ENCODE measurements around the gene LMF1.

Gene LMF1

GRCh38 chr16:997440-998051 lies 26.8 kb upstream of the LMF1 start:
- TF ChIP-seq, protein P1, sequence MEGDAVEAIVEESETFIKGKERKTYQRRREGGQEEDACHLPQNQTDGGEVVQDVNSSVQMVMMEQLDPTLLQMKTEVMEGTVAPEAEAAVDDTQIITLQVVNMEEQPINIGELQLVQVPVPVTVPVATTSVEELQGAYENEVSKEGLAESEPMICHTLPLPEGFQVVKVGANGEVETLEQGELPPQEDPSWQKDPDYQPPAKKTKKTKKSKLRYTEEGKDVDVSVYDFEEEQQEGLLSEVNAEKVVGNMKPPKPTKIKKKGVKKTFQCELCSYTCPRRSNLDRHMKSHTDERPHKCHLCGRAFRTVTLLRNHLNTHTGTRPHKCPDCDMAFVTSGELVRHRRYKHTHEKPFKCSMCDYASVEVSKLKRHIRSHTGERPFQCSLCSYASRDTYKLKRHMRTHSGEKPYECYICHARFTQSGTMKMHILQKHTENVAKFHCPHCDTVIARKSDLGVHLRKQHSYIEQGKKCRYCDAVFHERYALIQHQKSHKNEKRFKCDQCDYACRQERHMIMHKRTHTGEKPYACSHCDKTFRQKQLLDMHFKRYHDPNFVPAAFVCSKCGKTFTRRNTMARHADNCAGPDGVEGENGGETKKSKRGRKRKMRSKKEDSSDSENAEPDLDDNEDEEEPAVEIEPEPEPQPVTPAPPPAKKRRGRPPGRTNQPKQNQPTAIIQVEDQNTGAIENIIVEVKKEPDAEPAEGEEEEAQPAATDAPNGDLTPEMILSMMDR (IDR thresholded peaks at IDR 0.05; ENCODE audit: low read depth, low read length): no peak
- H3K4me3 ChIP-seq (ENCODE audit: low read depth, low read length): no peak overlapping the region
- peak; percentile 44 for DNase-seq (ENCODE audit: low read depth, low spot score)
- in situ Hi-C loops (cut with HindIII; ENCODE audit: low sequenced_read_pairs): no loop called here

DNA sequence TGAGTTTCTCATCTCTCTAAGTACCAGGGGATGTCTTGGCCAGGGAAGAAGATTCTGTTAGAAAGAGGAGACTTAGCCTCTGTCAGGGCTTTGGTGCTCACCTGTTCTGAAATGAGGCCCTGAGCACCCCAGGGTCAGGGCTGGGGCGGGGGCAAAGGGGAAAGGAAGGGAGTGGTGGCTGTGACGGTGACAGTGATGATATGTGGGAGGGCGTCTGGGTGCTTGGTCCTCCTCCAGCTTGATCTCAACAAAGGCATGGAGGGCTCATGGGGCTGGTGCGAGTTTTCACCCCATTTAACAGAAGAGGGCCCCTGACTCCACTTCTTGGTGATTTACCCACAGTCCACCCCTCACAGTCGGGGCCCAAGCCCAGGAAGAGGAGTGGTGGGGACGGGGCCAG lies 25.9 kb upstream of the LMF1 start:
- in situ Hi-C loops (cut with HindIII; ENCODE audit: low sequenced_read_pairs): no loop called here
- TF ChIP-seq, protein P1 (IDR thresholded peaks at IDR 0.05; ENCODE audit: low read depth, low read length): no peak
- H3K4me3 ChIP-seq (ENCODE audit: low read depth, low read length): no peak overlapping the region
- no peak for DNase-seq (ENCODE audit: low read depth, low spot score)

GRCh38 chr16:995783-996182 lies 25.0 kb upstream of the LMF1 start:
- no peak for DNase-seq (ENCODE audit: low read depth, low spot score)
- TF ChIP-seq, protein P1 (IDR thresholded peaks at IDR 0.05; ENCODE audit: low read depth, low read length): no peak
- in situ Hi-C loops (cut with HindIII; ENCODE audit: low sequenced_read_pairs): no loop called here
- H3K4me3 ChIP-seq (ENCODE audit: low read depth, low read length): no peak overlapping the region

DNA sequence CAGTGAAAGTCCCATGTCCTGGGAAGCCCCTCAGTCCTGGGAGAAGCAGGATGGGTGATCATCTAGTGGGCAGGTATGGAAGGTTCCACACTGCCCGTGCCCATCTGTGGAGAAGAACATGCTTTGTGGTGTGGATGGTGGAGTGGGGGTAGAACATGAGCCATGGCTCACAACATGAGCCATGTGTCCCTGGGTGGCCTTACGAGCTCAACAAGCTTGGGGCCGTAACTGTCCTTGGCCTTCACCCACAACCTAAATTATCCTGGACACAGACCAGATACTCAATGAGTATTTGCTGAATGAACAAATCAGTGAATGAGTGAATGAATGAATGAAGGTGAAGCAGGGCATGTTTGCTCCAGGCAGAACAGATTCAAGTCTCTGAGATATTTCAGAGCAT lies 24.3 kb upstream of the LMF1 start:
- H3K4me3 ChIP-seq (ENCODE audit: low read depth, low read length): no peak overlapping the region
- TF ChIP-seq, protein P1 (IDR thresholded peaks at IDR 0.05; ENCODE audit: low read depth, low read length): no peak
- in situ Hi-C loops (cut with HindIII; ENCODE audit: low sequenced_read_pairs): no loop called here
- peak; percentile 46 for DNase-seq (ENCODE audit: low read depth, low spot score)

DNA sequence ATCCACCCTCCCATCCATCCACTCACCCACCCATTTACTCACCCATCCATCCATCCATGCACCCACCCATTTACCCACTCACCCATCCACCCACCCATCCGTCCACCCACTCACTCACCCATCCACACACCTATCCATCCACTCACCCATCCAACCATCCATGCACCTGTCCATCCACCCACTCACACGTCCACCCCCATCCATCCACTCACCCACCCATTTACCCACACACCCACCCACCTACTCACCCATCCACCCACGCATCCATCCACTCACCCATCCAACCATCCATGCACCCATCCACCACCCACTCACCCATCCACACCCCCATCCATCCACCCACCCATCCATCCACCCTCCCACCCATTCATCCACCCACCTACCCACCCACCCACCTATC lies 22.9 kb upstream of the LMF1 start:
- H3K4me3 ChIP-seq (ENCODE audit: low read depth, low read length): no peak overlapping the region
- no peak for DNase-seq (ENCODE audit: low read depth, low spot score)
- in situ Hi-C loops (cut with HindIII; ENCODE audit: low sequenced_read_pairs): no loop called here
- TF ChIP-seq, protein P1 (IDR thresholded peaks at IDR 0.05; ENCODE audit: low read depth, low read length): no peak

DNA sequence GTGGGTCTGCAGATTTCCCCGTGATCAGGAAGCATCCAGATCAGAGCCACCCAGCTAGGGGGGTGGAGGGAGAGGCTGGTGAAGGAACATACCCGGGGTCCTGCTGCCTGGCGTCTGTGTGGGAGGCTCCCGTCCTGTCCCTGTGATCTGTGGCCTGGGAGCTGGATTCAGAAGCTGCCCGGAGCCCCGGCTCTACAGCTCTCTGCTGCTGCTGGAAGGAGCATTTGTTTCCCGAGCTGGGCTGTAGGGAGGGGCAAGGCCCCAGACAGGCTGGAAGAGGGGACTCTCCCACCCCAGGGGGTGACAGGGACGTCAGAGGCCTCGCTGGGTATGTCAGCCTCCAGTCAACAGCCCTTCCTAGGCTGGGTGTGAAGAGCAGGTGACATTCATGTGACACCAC lies 21.0 kb upstream of the LMF1 start:
- in situ Hi-C loops (cut with HindIII; ENCODE audit: low sequenced_read_pairs): no loop called here
- H3K4me3 ChIP-seq (ENCODE audit: low read depth, low read length): no peak overlapping the region
- TF ChIP-seq, protein P1 (IDR thresholded peaks at IDR 0.05; ENCODE audit: low read depth, low read length): no peak
- no peak for DNase-seq (ENCODE audit: low read depth, low spot score)

GRCh38 chr16:991345-991744 lies 20.6 kb upstream of the LMF1 start:
- DNase-seq (ENCODE audit: low read depth, low spot score): no peak
- H3K4me3 ChIP-seq (ENCODE audit: low read depth, low read length): no peak overlapping the region
- in situ Hi-C loops (cut with HindIII; ENCODE audit: low sequenced_read_pairs): no loop called here
- TF ChIP-seq, protein P1 (IDR thresholded peaks at IDR 0.05; ENCODE audit: low read depth, low read length): no peak

Data from astrocyte of the spinal cord (primary cell).